Frontal cortex (tissue), 4 donors: ENCODE data around the gene NEUROG1. TPM values are rescaled to one million over a fixed set of nuclear protein-coding genes. Genes with fewer than 3 reads are reported as not detected.

Experiments used
- DNase-seq, 2 donors: peaks; one replicate each; pipeline ENCODE4 v3.0.0; 2012; ENCODE audit warnings: low spot score in 2 of 2
- FAIRE-seq: peaks from 2 replicates; lab custom pipeline; 2012; peaks lifted over from hg19 to GRCh38; lab: Jason Lieb, UNC
- total RNA-seq: library from RNA; depleted of rRNA; stranded (reverse); fragments of >200 nt; gene quantifications from one replicate; pipeline ENCODE4 v1.2.3, GENCODE V29; 2014
- donor health status: control.
- donor health status: control.
- donor health status: control.

Gene NEUROG1
- total RNA-seq, result 0.41 TPM

- FAIRE-seq (no peak), DNase-seq (no peak)
Observed at GRCh38 chr5:135535820-135536801, at the start of gene NEUROG1. NEUROG1 (minus strand) TSS chr5:135535964; CDS start chr5:135535690, 274 bp downstream.

- FAIRE-seq (no peak), DNase-seq (no peak)
Observed at GRCh38 chr5:135584918-135585317, 49.2 kb upstream of the NEUROG1 start.

GRCh38 chr5:135584276-135584675, 48.5 kb upstream of the NEUROG1 start:
- FAIRE-seq, result no peak
- DNase-seq, result no peak

GRCh38 chr5:135582099-135582781, 46.5 kb upstream of the NEUROG1 start:
- FAIRE-seq, result no peak
- no peak for DNase-seq

- DNase-seq (peak in 1 of 2 donors; percentile 51), FAIRE-seq (no peak)
Observed at GRCh38 chr5:135578685-135579341, 43.0 kb upstream of the NEUROG1 start, which contains the start of gene CXCL14. CXCL14 (minus strand) TSS chr5:135578991; CDS start chr5:135578778, 213 bp downstream.

GRCh38 chr5:135578305-135578684, 42.5 kb upstream of the NEUROG1 start:
- FAIRE-seq, result no peak
- DNase-seq, result no peak

- no peak for DNase-seq
- no peak for FAIRE-seq
Observed at GRCh38 chr5:135577421-135577820, 41.7 kb upstream of the NEUROG1 start.

GRCh38 chr5:135576075-135576599, 40.4 kb upstream of the NEUROG1 start:
- FAIRE-seq, result no peak
- no peak for DNase-seq

GRCh38 chr5:135574493-135574892, 38.7 kb upstream of the NEUROG1 start:
- no peak for FAIRE-seq
- no peak for DNase-seq

GRCh38 chr5:135571902-135572301, 36.1 kb upstream of the NEUROG1 start:
- DNase-seq (no peak), FAIRE-seq (no peak)

GRCh38 chr5:135571066-135571609, 35.4 kb upstream of the NEUROG1 start:
- no peak for DNase-seq
- FAIRE-seq, result no peak

GRCh38 chr5:135570453-135570764, 34.6 kb upstream of the NEUROG1 start:
- no peak for DNase-seq
- no peak for FAIRE-seq

- DNase-seq (no peak), FAIRE-seq (no peak)
Observed at GRCh38 chr5:135569755-135570452, 34.1 kb upstream of the NEUROG1 start.

- DNase-seq (no peak), FAIRE-seq (no peak)
Observed at GRCh38 chr5:135568923-135569360, 33.2 kb upstream of the NEUROG1 start.

- DNase-seq, result no peak
- FAIRE-seq, result no peak
Observed at GRCh38 chr5:135568246-135568645, 32.5 kb upstream of the NEUROG1 start.

GRCh38 chr5:135567661-135568060, 31.9 kb upstream of the NEUROG1 start:
- DNase-seq (no peak), FAIRE-seq (no peak)

- FAIRE-seq, result no peak
- no peak for DNase-seq
Observed at GRCh38 chr5:135566422-135567400, 30.9 kb upstream of the NEUROG1 start.

- FAIRE-seq (no peak), DNase-seq (peak in 1 of 2 donors; percentile 45)
Observed at GRCh38 chr5:135565725-135566421, 30.1 kb upstream of the NEUROG1 start.
